CD4-positive, alpha-beta T cell (primary cell): ENCODE data around the gene STRA8. TPM values are rescaled to one million over a fixed set of nuclear protein-coding genes. Genes with fewer than 3 reads are reported as not detected.

ENCODE experiments used
- ATAC-seq: fragments of 200-7000 bp; cut with Tn5 transposase; one replicate; pipeline ENCODE4 v1.10.0; 2022; ENCODE audit warnings: mild to moderate bottlenecking; ENCODE audit not compliant: poor library complexity
- CTCF ChIA-PET: fragments of 350-600 bp; sonication (Branson Sonifier 250); formaldehyde crosslinking; loops from one replicate; lab custom pipeline; 2021; ENCODE audit warnings: antibody characterized with exemption, inconsistent platforms; lab: Charles Lee
- POLR2A ChIA-PET: fragments of 350-600 bp; sonication (Branson Sonifier 250); formaldehyde crosslinking; loops from one replicate; lab custom pipeline; 2021; ENCODE audit warnings: antibody characterized with exemption, inconsistent platforms; lab: Charles Lee
- DNase-seq, 14 experiments: peaks; one replicate each; pipeline ENCODE4 v3.0.0-alpha.2; 2013 to 2020; ENCODE audit warnings: mixed read lengths in 2 of 14
- H3K27ac ChIP-seq, 2 donors: one replicate each; pipeline versions ENCODE4 v1.5.1 to v1.7.0; 2013; ENCODE audit warnings: low read length in 2 of 2, low read depth in 1 of 2, mild to moderate bottlenecking in 1 of 2
- H3K27me3 ChIP-seq, 2 experiments: 1 replicate in 1 of 2; 2 replicates in 1 of 2; pipeline versions ENCODE4 v1.6.1 to v1.7.0; 2013; ENCODE audit warnings: low read length in 2 of 2, control low read depth in 1 of 2, mild to moderate bottlenecking in 1 of 2, moderate library complexity in 1 of 2; ENCODE audit not compliant: insufficient read depth in 2 of 2, control insufficient read depth in 1 of 2
- H3K36me3 ChIP-seq: one replicate; pipeline ENCODE4 v1.6.1; 2013; ENCODE audit warnings: low read length, control low read depth; ENCODE audit not compliant: insufficient read depth
- H3K4me1 ChIP-seq: one replicate; pipeline ENCODE4 v1.6.1; 2013; ENCODE audit warnings: low read length, control low read depth; ENCODE audit not compliant: insufficient read depth
- H3K4me3 ChIP-seq: one replicate; pipeline ENCODE4 v1.5.1; 2013; ENCODE audit warnings: mild to moderate bottlenecking, low read length, moderate library complexity
- H3K9me3 ChIP-seq, 2 experiments: 1 replicate in 1 of 2; 2 replicates in 1 of 2; pipeline versions ENCODE4 v1.6.1 to v1.7.0; 2013; ENCODE audit warnings: low read length in 2 of 2, mild to moderate bottlenecking in 2 of 2, control low read depth in 1 of 2, moderate library complexity in 1 of 2; ENCODE audit not compliant: control insufficient read depth in 1 of 2, insufficient read depth in 1 of 2
- H3K27ac Mint-ChIP-seq: one replicate; pipeline ENCODE4 v1.8.0; 2020; ENCODE audit warnings: mixed read lengths
- H3K27me3 Mint-ChIP-seq: one replicate; pipeline ENCODE4 v1.8.0; 2021; ENCODE audit warnings: mixed read lengths
- H3K36me3 Mint-ChIP-seq: one replicate; pipeline ENCODE4 v1.8.0; 2021; ENCODE audit warnings: low read depth, mixed read lengths
- H3K4me1 Mint-ChIP-seq: one replicate; pipeline ENCODE4 v1.8.0; 2021; ENCODE audit warnings: low read depth, mixed read lengths
- H3K4me3 Mint-ChIP-seq: one replicate; pipeline ENCODE4 v1.8.0; 2020; ENCODE audit warnings: mild to moderate bottlenecking, mixed read lengths
- H3K9me3 Mint-ChIP-seq: one replicate; pipeline ENCODE4 v1.8.0; 2020; ENCODE audit warnings: mixed read lengths
- intact Hi-C, 2 experiments: fragments of 100-400 bp; cut with DNase I in 1 of 2; cut with micrococcal nuclease in 1 of 2; formaldehyde crosslinking; loops; one replicate each; pipeline versions ENCODE4 v1.15.1 to v1.9.0; 2023 to 2025; cut with DNase I, micrococcal nuclease
- total RNA-seq, 174 experiments: library from RNA in 2 of 174; stranded (reverse) in 2 of 174; gene quantifications; one replicate each; pipeline ENCODE4 v1.2.3 and lab custom pipeline; 2021 to 2026
- TF ChIP-seq, protein P1 (sequence below): fragments of 200-600 bp; IDR thresholded peaks from one replicate; pipeline ENCODE4 v1.8.0; 2022; ENCODE audit warnings: antibody characterized with exemption, mild to moderate bottlenecking

STRA8 gene
- total RNA-seq, 2 experiments from 2014 or later: not detected

DNA sequence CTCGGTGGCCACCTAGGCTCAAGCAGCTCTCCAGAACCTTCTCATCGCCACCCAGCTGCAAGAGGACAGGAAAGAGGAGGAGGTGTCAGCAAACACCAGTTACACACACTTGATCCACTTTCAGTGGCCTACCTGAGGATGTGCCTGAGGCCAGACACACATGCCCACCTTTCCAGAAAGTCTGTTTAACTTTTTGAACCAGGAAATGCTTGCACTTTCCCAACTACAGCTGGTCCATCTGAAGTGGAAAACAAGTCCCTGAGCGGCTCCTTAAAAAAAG, 47.4 kb upstream of the STRA8 start:
- CTCF ChIA-PET: interaction anchor here (0.8 kb wide), 1 partner anchor 15 kb away, joined by 3 read pairs; the partner anchor contains the start of gene CYREN
- intact Hi-C loops: no loop called here
- ATAC-seq: no peak

GRCh38 chr7:135186841-135187253, 46.8 kb upstream of the STRA8 start:
- ATAC-seq (no peak), DNase-seq (no peak)
- Histone ChIP-seq H3K4me3 (no peak overlapping the region), H3K36me3 (peaks cover 72% of the 10 kb centered on the region), H3K9me3 (peaks cover 12 to 18% of the 10 kb centered on the region in 2 experiments), H3K27ac (no peak overlapping the region), H3K4me1 (no peaks in the 10 kb centered on the region), H3K27me3 (no peaks in the 10 kb centered on the region)
- POLR2A ChIA-PET: interaction anchor here (0.6 kb wide), 1 partner anchor 21 kb away, joined by 3 read pairs; no protein-coding TSS in a partner anchor
- CTCF ChIA-PET: no interaction called here
- Mint-ChIP-seq H3K9me3 (peaks cover 14% of the 10 kb centered on the region), H3K36me3 (peaks cover 94% of the 10 kb centered on the region), H3K4me1 (peaks cover 4% of the 10 kb centered on the region), H3K4me3 (no peak overlapping the region), H3K27me3 (no peaks in the 10 kb centered on the region), H3K27ac (no peak overlapping the region)
- TF ChIP-seq, protein P1, sequence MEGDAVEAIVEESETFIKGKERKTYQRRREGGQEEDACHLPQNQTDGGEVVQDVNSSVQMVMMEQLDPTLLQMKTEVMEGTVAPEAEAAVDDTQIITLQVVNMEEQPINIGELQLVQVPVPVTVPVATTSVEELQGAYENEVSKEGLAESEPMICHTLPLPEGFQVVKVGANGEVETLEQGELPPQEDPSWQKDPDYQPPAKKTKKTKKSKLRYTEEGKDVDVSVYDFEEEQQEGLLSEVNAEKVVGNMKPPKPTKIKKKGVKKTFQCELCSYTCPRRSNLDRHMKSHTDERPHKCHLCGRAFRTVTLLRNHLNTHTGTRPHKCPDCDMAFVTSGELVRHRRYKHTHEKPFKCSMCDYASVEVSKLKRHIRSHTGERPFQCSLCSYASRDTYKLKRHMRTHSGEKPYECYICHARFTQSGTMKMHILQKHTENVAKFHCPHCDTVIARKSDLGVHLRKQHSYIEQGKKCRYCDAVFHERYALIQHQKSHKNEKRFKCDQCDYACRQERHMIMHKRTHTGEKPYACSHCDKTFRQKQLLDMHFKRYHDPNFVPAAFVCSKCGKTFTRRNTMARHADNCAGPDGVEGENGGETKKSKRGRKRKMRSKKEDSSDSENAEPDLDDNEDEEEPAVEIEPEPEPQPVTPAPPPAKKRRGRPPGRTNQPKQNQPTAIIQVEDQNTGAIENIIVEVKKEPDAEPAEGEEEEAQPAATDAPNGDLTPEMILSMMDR: no peak
- intact Hi-C loops: no loop called here

More for the DNA sequence above, 47.4 kb upstream of the STRA8 start:
- DNase-seq: no peak
- TF ChIP-seq, protein P1: no peak
- no peak overlapping the region for H3K4me3 ChIP-seq
- peaks cover 17% of the 10 kb centered on the region for H3K9me3 Mint-ChIP-seq
- H3K27ac ChIP-seq: no peak overlapping the region
- peaks cover 14 to 24% of the 10 kb centered on the region in 2 experiments for H3K9me3 ChIP-seq
- peaks cover 95% of the 10 kb centered on the region for H3K36me3 Mint-ChIP-seq
- no peak overlapping the region for H3K4me3 Mint-ChIP-seq
- no peak overlapping the region for H3K27ac Mint-ChIP-seq
- peaks cover 72% of the 10 kb centered on the region for H3K36me3 ChIP-seq
- POLR2A ChIA-PET: no interaction called here
- H3K4me1 Mint-ChIP-seq: no peaks in the 10 kb centered on the region
- no peaks in the 10 kb centered on the region for H3K4me1 ChIP-seq
- no peaks in the 10 kb centered on the region for H3K27me3 ChIP-seq
- no peaks in the 10 kb centered on the region for H3K27me3 Mint-ChIP-seq

GRCh38 chr7:135188298-135188984, 45.2 kb upstream of the STRA8 start:
- DNase-seq: peak in 2 of 14 experiments; percentile 23 to 40
- Histone ChIP-seq H3K27me3 (no peaks in the 10 kb centered on the region), H3K4me3 (no peak overlapping the region), H3K27ac (no peak overlapping the region), H3K9me3 (peaks cover 2 to 4% of the 10 kb centered on the region in 2 experiments), H3K36me3 (peaks cover 78% of the 10 kb centered on the region), H3K4me1 (no peaks in the 10 kb centered on the region)
- H3K27ac Mint-ChIP-seq: no peak overlapping the region
- TF ChIP-seq, protein P1: no peak
- H3K36me3 Mint-ChIP-seq: peaks cover 98% of the 10 kb centered on the region
- no peak overlapping the region for H3K4me3 Mint-ChIP-seq
- POLR2A ChIA-PET: interaction anchor here (1.1 kb wide), 1 partner anchor 23 kb away, joined by 4 read pairs; the partner anchor contains the start of gene WDR91
- CTCF ChIA-PET: interaction anchor here (0.6 to 0.8 kb wide), 2 partner anchors 18 to 470 kb away, joined by 3 read pairs; partner anchors contain the start of gene CYREN
- no peak for ATAC-seq
- peaks cover 4% of the 10 kb centered on the region for H3K4me1 Mint-ChIP-seq
- no peaks in the 10 kb centered on the region for H3K27me3 Mint-ChIP-seq
- peaks cover 8% of the 10 kb centered on the region for H3K9me3 Mint-ChIP-seq
- intact Hi-C loops: no loop called here
